Esophagus squamous epithelium (tissue), 5 donors: ENCODE data around the gene TMEM239. TPM values are rescaled to one million over a fixed set of nuclear protein-coding genes. Genes with fewer than 3 reads are reported as not detected.

ENCODE experiments used
- DNase-seq: peaks from one replicate; lab custom pipeline; 2025; lab: John Stamatoyannopoulos, UW
- H3K27ac ChIP-seq, 4 donors: fragments of 200-600 bp; sonication (generic); one replicate each; pipeline ENCODE4 v1.5.1; 2016 to 2019; ENCODE audit warnings: mild to moderate bottlenecking in 1 of 4
- H3K27me3 ChIP-seq, 4 donors: fragments of 200-600 bp; sonication (generic); 1 replicate in 3 of 4; 2 replicates in 1 of 4; pipeline versions ENCODE4 v1.5.1 to v1.6.0; 2017 to 2021; ENCODE audit warnings: antibody characterized with exemption in 1 of 4
- H3K36me3 ChIP-seq, 3 donors: fragments of 200-600 bp; sonication (generic); one replicate each; pipeline ENCODE4 v1.5.1; 2016 to 2019
- H3K4me1 ChIP-seq, 3 donors: fragments of 200-600 bp; sonication (generic); one replicate each; pipeline ENCODE4 v1.5.1; 2017 to 2019
- H3K4me3 ChIP-seq, 4 donors: fragments of 200-600 bp; sonication (generic); 1 replicate in 3 of 4; 2 replicates in 1 of 4; pipeline ENCODE4 v1.5.1; 2016 to 2019; ENCODE audit warnings: mild to moderate bottlenecking in 2 of 4, moderate library complexity in 1 of 4
- H3K9me3 ChIP-seq, 3 donors: fragments of 200-600 bp; sonication (generic); one replicate each; pipeline ENCODE4 v1.5.1; 2016 to 2019
- POLR2A ChIP-seq, 4 donors: fragments of 450-650 bp; IDR thresholded peaks; one replicate each; pipeline ENCODE4 v1.6.1; 2017; ENCODE audit warnings: antibody characterized with exemption in 4 of 4, mild to moderate bottlenecking in 4 of 4, moderate library complexity in 3 of 4
- WGBS, 2 donors: methylation state at CpG; one replicate each; pipeline ENCODE4 v1.1.5; 2018; 5-methylcytosine and 5-hydroxymethylcytosine counted together
- intact Hi-C: fragments of 100-400 bp; cut with DNase I; formaldehyde crosslinking; loops from one replicate; pipeline ENCODE4 v1.15.0; 2022
- total RNA-seq, 4 donors: library from RNA; depleted of rRNA; stranded (reverse); fragments of >200 nt; gene quantifications; one replicate each; pipeline ENCODE4 v1.1.0, GENCODE V29; 2016
- TF ChIP-seq, protein P1 (sequence below), 6 experiments: fragments of 450-650 bp in 4 of 6; fragments of 200-600 bp in 2 of 6; sonication (generic) in 2 of 6; IDR thresholded peaks; one replicate each; pipeline ENCODE4 v1.5.1; 2016 to 2019; ENCODE audit warnings: antibody characterized with exemption in 6 of 6, mild to moderate bottlenecking in 4 of 6, moderate library complexity in 4 of 6
- donor health status: DM: yes; HTN: yes; CAD: no.

TMEM239 gene
- total RNA-seq, 4 donors from 2014 or later, result not detected

DNA sequence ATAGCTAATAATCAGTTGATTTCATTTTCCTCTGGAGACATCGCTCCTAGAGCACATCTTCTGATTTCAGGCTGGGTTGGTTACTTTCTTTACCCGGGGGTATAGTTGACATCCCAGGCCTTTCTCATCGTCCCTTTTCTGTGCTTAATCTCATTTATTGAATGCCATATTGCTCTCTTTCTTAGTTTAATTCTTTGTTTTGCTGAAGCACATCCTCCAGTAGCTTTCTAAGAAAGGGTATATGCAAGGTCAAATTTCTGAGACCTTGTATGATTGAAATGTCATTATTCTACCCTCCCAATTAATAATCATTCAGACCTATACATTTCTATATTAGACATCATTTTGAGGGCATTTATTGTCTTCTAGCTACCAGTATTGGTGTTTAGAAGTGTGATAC lies 4.0 kb upstream of the TMEM239 start:
- no peaks in the 10 kb centered on the region for H3K36me3 ChIP-seq
- DNase-seq, result no peak
- H3K27ac ChIP-seq, result no peak overlapping the region
- 93 to 95% methylated on average over 3 of the region's 3 CpGs for WGBS, 2 donors
- H3K4me3 ChIP-seq, result no peak overlapping the region
- peaks cover 0 to 63% (median 0%) of the 10 kb centered on the region in 4 donors for H3K27me3 ChIP-seq
- peaks cover 0 to 11% (median 0%) of the 10 kb centered on the region in 3 donors for H3K9me3 ChIP-seq
- intact Hi-C loops, result no loop called here
- H3K4me1 ChIP-seq, result peaks cover 0 to 8% (median 5%) of the 10 kb centered on the region in 3 donors
- no peak for TF ChIP-seq POLR2A (IDR thresholded peaks at IDR 0.05)
- TF ChIP-seq, protein P1, sequence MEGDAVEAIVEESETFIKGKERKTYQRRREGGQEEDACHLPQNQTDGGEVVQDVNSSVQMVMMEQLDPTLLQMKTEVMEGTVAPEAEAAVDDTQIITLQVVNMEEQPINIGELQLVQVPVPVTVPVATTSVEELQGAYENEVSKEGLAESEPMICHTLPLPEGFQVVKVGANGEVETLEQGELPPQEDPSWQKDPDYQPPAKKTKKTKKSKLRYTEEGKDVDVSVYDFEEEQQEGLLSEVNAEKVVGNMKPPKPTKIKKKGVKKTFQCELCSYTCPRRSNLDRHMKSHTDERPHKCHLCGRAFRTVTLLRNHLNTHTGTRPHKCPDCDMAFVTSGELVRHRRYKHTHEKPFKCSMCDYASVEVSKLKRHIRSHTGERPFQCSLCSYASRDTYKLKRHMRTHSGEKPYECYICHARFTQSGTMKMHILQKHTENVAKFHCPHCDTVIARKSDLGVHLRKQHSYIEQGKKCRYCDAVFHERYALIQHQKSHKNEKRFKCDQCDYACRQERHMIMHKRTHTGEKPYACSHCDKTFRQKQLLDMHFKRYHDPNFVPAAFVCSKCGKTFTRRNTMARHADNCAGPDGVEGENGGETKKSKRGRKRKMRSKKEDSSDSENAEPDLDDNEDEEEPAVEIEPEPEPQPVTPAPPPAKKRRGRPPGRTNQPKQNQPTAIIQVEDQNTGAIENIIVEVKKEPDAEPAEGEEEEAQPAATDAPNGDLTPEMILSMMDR (IDR thresholded peaks at IDR 0.05), result no peak

DNA sequence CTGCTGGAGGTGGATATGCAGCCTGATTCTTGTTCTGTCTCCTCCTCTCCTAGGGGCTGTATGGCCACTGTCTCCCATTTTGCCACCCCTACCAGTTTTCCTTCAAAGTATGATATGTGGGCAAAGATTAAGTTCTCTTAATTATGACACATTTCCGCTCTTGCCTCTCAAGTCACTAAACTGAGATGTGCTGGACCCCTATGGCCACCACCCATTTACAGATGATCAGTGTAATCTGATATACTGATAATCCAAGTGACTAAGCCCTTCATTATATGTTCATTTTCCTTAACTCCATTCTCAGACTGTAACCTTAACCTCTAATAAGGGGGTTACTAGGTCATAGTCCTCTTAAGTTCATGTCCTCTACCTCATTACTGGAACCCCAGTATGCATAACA lies 2.1 kb upstream of the TMEM239 start:
- no peaks in the 10 kb centered on the region for H3K36me3 ChIP-seq
- peaks cover 0 to 62% (median 0%) of the 10 kb centered on the region in 4 donors for H3K27me3 ChIP-seq
- H3K4me1 ChIP-seq, result peaks cover 0 to 8% (median 5%) of the 10 kb centered on the region in 3 donors
- TF ChIP-seq POLR2A (IDR thresholded peaks at IDR 0.05), result no peak
- TF ChIP-seq, protein P1 (IDR thresholded peaks at IDR 0.05), result no peak
- DNase-seq, result no peak
- H3K27ac ChIP-seq, result no peak overlapping the region
- H3K9me3 ChIP-seq, result peaks cover 0 to 11% (median 0%) of the 10 kb centered on the region in 3 donors
- no peak overlapping the region for H3K4me3 ChIP-seq
- WGBS, 2 donors, result 94 to 100% methylated on average over 1 of the region's 1 CpG
- intact Hi-C loops, result no loop called here

DNA sequence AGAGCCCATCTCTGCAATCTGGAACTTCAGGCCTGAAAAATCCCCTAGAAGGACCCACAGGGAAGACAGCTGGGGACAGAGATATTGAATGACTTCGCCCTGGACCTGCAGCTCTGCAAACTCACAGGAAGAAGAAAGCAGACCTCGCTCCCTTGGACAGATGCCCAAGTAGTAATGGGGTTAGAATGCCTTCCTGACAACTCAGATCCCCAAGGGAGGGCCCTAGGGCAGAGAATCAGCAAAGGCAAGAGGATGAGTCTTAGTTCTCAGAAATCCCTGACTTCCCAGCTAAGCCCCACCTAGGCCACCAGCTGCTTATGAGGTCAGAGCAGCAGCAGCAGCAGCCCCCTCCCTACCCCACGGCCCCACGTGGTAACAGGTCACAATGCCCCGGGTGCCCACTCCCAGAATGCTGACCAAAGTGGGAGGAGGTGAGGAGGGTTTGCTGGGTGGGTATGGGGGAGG lies 1.5 kb upstream of the TMEM239 start, which contains the start of gene C20orf141:
C20orf141 (plus strand) TSS at position 401 of the 465 bp plus-strand sequence. CDS start 198 bp downstream, outside the sequence.
- TF ChIP-seq POLR2A (IDR thresholded peaks at IDR 0.05), result no peak
- intact Hi-C loops, result no loop called here
- DNase-seq, result no peak
- 38% methylated on average over 2 of the region's 5 CpGs; no CpG with 5 or more reads in 1 of the 2 donors for WGBS, 2 donors
- Histone ChIP-seq H3K27ac (no peak within 1 kb of the TSS), H3K4me1 (peaks cover 0 to 8% (median 5%) of the 10 kb centered on the region in 3 donors), H3K9me3 (peaks cover 0 to 11% (median 0%) of the 10 kb centered on the region in 3 donors), H3K27me3 (peaks cover 0 to 62% (median 0%) of the 10 kb centered on the region in 4 donors), H3K4me3 (no peak within 1 kb of the TSS), H3K36me3 (no peaks in the 10 kb centered on the region)

DNA sequence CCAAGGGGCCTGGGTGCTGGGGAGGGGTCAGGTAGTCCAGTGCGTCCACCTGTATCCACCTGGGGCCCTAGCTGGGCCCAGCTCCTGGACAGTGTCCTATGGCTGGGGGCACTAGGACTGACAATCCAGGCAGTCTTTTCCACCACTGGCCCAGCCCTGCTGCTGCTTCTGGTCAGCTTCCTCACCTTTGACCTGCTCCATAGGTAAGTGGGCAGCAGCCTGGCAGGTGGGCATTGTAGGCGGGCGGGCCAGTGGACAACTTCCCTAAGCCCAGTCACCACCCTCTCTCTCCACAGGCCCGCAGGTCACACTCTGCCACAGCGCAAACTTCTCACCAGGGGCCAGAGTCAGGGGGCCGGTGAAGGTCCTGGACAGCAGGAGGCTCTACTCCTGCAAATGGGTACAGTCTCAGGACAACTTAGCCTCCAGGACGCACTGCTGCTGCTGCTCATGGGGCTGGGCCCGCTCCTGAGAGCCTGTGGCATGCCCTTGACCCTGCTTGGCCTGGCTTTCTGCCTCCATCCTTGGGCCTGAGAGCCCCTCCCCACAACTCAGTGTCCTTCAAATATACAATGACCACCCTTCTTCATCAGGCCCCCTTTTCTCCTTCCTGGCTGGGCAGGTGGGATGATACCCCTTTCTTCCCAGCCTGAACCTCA lies 793 bp upstream of the TMEM239 start:
- Histone ChIP-seq H3K4me3 (no peak overlapping the region), H3K27me3 (peaks cover 0 to 63% (median 3%) of the 10 kb centered on the region in 4 donors), H3K27ac (no peak overlapping the region), H3K4me1 (peaks cover 0 to 8% (median 5%) of the 10 kb centered on the region in 3 donors), H3K36me3 (no peaks in the 10 kb centered on the region), H3K9me3 (peaks cover 0 to 11% (median 0%) of the 10 kb centered on the region in 3 donors)
- no peak for DNase-seq
- no peak for TF ChIP-seq POLR2A (IDR thresholded peaks at IDR 0.05)
- TF ChIP-seq, protein P1 (IDR thresholded peaks at IDR 0.05), result no peak
- WGBS, 2 donors, result 90% methylated on average over 6 of the region's 8 CpGs; no CpG with 5 or more reads in 1 of the 2 donors
- intact Hi-C loops, result no loop called here

DNA sequence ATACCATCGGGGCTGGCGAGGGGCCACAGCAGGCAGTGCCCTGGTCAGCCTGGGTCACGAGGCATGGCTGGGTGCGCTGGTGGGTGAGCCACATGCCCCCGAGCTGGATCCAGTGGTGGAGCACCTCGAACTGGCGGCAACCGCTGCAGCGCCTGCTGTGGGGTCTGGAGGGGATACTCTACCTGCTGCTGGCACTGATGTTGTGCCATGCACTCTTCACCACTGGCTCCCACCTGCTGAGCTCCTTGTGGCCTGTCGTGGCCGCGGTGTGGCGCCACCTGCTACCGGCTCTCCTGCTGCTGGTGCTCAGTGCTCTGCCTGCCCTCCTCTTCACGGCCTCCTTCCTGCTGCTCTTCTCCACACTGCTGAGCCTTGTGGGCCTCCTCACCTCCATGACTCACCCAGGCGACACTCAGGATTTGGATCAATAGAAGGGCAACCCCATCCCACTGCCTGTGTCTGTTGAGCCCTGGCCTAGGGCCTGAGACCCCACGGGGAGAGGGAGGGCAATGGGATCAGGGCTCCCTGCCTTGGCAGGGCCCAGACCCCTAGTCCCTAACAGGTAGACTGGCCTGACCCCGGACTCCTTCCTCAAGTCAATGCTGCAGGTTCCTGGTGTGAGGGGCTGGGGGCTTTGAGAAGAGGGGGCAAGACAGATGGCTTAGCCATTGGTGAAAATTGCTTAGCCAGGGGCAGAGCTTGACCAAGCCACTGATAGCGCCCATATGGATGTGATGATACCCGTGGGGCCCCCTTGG lies 598 bp downstream of the TMEM239 start:
- 80 to 86% methylated on average over 9 to 14 of the region's 20 CpGs for WGBS, 2 donors
- Histone ChIP-seq H3K4me1 (peaks cover 0 to 20% (median 5%) of the 10 kb centered on the region in 3 donors), H3K36me3 (no peaks in the 10 kb centered on the region), H3K9me3 (peaks cover 0 to 8% (median 0%) of the 10 kb centered on the region in 3 donors), H3K27me3 (peaks cover 5 to 63% (median 11%) of the 10 kb centered on the region in 4 donors), H3K4me3 (no peak overlapping the region), H3K27ac (no peak overlapping the region)
- intact Hi-C loops, result no loop called here
- DNase-seq, result no peak
- TF ChIP-seq, protein P1 (IDR thresholded peaks at IDR 0.05), result no peak
- TF ChIP-seq POLR2A (IDR thresholded peaks at IDR 0.05), result no peak
